Measurements from ENCODE around the gene PTPN4.

GRCh38 chr2:119939915-119940314 lies 180.2 kb downstream of the PTPN4 start:
- TF ChIP-seq, protein P1, sequence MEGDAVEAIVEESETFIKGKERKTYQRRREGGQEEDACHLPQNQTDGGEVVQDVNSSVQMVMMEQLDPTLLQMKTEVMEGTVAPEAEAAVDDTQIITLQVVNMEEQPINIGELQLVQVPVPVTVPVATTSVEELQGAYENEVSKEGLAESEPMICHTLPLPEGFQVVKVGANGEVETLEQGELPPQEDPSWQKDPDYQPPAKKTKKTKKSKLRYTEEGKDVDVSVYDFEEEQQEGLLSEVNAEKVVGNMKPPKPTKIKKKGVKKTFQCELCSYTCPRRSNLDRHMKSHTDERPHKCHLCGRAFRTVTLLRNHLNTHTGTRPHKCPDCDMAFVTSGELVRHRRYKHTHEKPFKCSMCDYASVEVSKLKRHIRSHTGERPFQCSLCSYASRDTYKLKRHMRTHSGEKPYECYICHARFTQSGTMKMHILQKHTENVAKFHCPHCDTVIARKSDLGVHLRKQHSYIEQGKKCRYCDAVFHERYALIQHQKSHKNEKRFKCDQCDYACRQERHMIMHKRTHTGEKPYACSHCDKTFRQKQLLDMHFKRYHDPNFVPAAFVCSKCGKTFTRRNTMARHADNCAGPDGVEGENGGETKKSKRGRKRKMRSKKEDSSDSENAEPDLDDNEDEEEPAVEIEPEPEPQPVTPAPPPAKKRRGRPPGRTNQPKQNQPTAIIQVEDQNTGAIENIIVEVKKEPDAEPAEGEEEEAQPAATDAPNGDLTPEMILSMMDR (IDR thresholded peaks at IDR 0.05), result no peak
- TF ChIP-seq POLR2A (IDR thresholded peaks at IDR 0.05), result no peak
- no peak for TF ChIP-seq EP300 (IDR thresholded peaks at IDR 0.05)

Data from tibial nerve (tissue), 4 donors.